ENCODE data around the gene MTCL1.

Gene MTCL1

GRCh38 chr18:8863427-8863826, 158.1 kb downstream of the MTCL1 start:
- Histone ChIP-seq H3K4me1 (ENCODE audit: low read depth, poor library complexity, severe bottlenecking) (no peaks in the 10 kb centered on the region), H2AFZ (ENCODE audit: low read depth) (no peak overlapping the region), H4K20me1 (ENCODE audit: insufficient read depth) (no peaks in the 10 kb centered on the region), H3K79me2 (ENCODE audit: insufficient read depth, low read depth) (no peaks in the 10 kb centered on the region), H3K27me3 (ENCODE audit: insufficient read depth, low read depth) (no peaks in the 10 kb centered on the region), H3K36me3 (ENCODE audit: insufficient read depth) (no peaks in the 10 kb centered on the region), H3K4me3 (IDR thresholded peaks at IDR 0.05; ENCODE audit: insufficient read depth, low read depth, low read length) (no peak overlapping the region), H3K4me2 (no peak overlapping the region), H3K27ac (no peak overlapping the region), H3K9ac (no peak overlapping the region)
- no peak for TF ChIP-seq CTCF (conservative IDR thresholded peaks at IDR 0.05; ENCODE audit: low read depth, low read length)

- Histone ChIP-seq H2AFZ (ENCODE audit: low read depth) (no peak overlapping the region), H3K4me3 (IDR thresholded peaks at IDR 0.05; ENCODE audit: insufficient read depth, low read depth, low read length) (no peak overlapping the region), H3K4me2 (no peak overlapping the region), H3K27ac (no peak overlapping the region), H3K79me2 (ENCODE audit: insufficient read depth, low read depth) (no peaks in the 10 kb centered on the region), H3K9ac (no peak overlapping the region), H3K27me3 (ENCODE audit: insufficient read depth, low read depth) (no peaks in the 10 kb centered on the region), H3K4me1 (ENCODE audit: low read depth, poor library complexity, severe bottlenecking) (no peaks in the 10 kb centered on the region), H4K20me1 (ENCODE audit: insufficient read depth) (no peaks in the 10 kb centered on the region), H3K36me3 (ENCODE audit: insufficient read depth) (no peaks in the 10 kb centered on the region)
- no peak for TF ChIP-seq CTCF (conservative IDR thresholded peaks at IDR 0.05; ENCODE audit: low read depth, low read length)
Observed at GRCh38 chr18:8865934-8866333, 160.6 kb downstream of the MTCL1 start.

- Histone ChIP-seq H3K79me2 (ENCODE audit: insufficient read depth, low read depth) (no peaks in the 10 kb centered on the region), H3K4me1 (ENCODE audit: low read depth, poor library complexity, severe bottlenecking) (no peaks in the 10 kb centered on the region), H3K27ac (no peak overlapping the region), H3K4me3 (IDR thresholded peaks at IDR 0.05; ENCODE audit: insufficient read depth, low read depth, low read length) (no peak overlapping the region), H2AFZ (ENCODE audit: low read depth) (no peak overlapping the region), H3K4me2 (no peak overlapping the region), H4K20me1 (ENCODE audit: insufficient read depth) (no peaks in the 10 kb centered on the region), H3K36me3 (ENCODE audit: insufficient read depth) (no peaks in the 10 kb centered on the region), H3K9ac (no peak overlapping the region), H3K27me3 (ENCODE audit: insufficient read depth, low read depth) (no peaks in the 10 kb centered on the region)
- no peak for TF ChIP-seq CTCF (conservative IDR thresholded peaks at IDR 0.05; ENCODE audit: low read depth, low read length)
Observed at GRCh38 chr18:8866679-8867078, 161.3 kb downstream of the MTCL1 start.

GRCh38 chr18:8868276-8868675, 162.9 kb downstream of the MTCL1 start:
- Histone ChIP-seq H3K79me2 (ENCODE audit: insufficient read depth, low read depth) (no peaks in the 10 kb centered on the region), H2AFZ (ENCODE audit: low read depth) (no peak overlapping the region), H4K20me1 (ENCODE audit: insufficient read depth) (no peaks in the 10 kb centered on the region), H3K27me3 (ENCODE audit: insufficient read depth, low read depth) (no peaks in the 10 kb centered on the region), H3K9ac (no peak overlapping the region), H3K4me2 (no peak overlapping the region), H3K4me3 (IDR thresholded peaks at IDR 0.05; ENCODE audit: insufficient read depth, low read depth, low read length) (no peak overlapping the region), H3K27ac (no peak overlapping the region), H3K36me3 (ENCODE audit: insufficient read depth) (no peaks in the 10 kb centered on the region), H3K4me1 (ENCODE audit: low read depth, poor library complexity, severe bottlenecking) (no peaks in the 10 kb centered on the region)
- no peak for TF ChIP-seq CTCF (conservative IDR thresholded peaks at IDR 0.05; ENCODE audit: low read depth, low read length)

All from KMS-11 (cell line).